ENCODE measurements around the gene ABCG4.

- TF ChIP-seq CTCF (IDR thresholded peaks at IDR 0.05) (no peak), POLR2A (IDR thresholded peaks at IDR 0.05) (no peak)
Observed at GRCh38 chr11:119175493-119176077, 26.7 kb downstream of the ABCG4 start.
